SK-N-SH treated with all-trans-retinoic acid at 6 μM for 48 hours (cell line): Measurements from ENCODE around the gene RNF7.
A peak's percentile ranks its signal among the peaks of the same experiment; 100 is the strongest.
"Not testable (repeated sequence)": the region's sequence is repeated elsewhere in the genome, so short reads cannot be mapped to it uniquely, and the experiment has no call there.

ENCODE experiments used
- ATAC-seq: fragments of 200-7000 bp; cut with Tn5 transposase; 3 replicates; pipeline ENCODE4 v1.9.1; 2020; ENCODE audit warnings: mild to moderate bottlenecking, moderate library complexity
- ARNTL ChIP-seq: fragments of 450-650 bp; formaldehyde crosslinking; IDR thresholded peaks from 2 replicates; pipeline ENCODE4 v1.5.0; 2020; ENCODE audit warnings: low read depth, mild to moderate bottlenecking, moderate library complexity, borderline replicate concordance
- CREB5 ChIP-seq: fragments of 250-450 bp; sonication (Bioruptor Pico); IDR thresholded peaks from 2 replicates; pipeline ENCODE4 v1.5.1; 2020; ENCODE audit warnings: low read depth, mild to moderate bottlenecking, moderate library complexity
- CSDC2 ChIP-seq: fragments of 250-450 bp; sonication (Bioruptor Pico); IDR thresholded peaks from 2 replicates; pipeline ENCODE4 v1.5.0; 2020; ENCODE audit warnings: mild to moderate bottlenecking, moderate library complexity
- GLIS3 ChIP-seq: fragments of 250-450 bp; sonication (Bioruptor Pico); IDR thresholded peaks from 2 replicates; pipeline ENCODE4 v1.5.0; 2020; ENCODE audit warnings: mild to moderate bottlenecking, moderate library complexity
- OSR1 ChIP-seq: fragments of 250-450 bp; sonication (Bioruptor Pico); IDR thresholded peaks from 2 replicates; pipeline ENCODE4 v1.8.0; 2022; ENCODE audit warnings: moderate library complexity, mild to moderate bottlenecking, inconsistent platforms
- PATZ1 ChIP-seq: fragments of 250-450 bp; sonication (Bioruptor Pico); IDR thresholded peaks from 2 replicates; pipeline ENCODE4 v1.8.0; 2020; ENCODE audit warnings: mild to moderate bottlenecking, moderate library complexity, borderline replicate concordance
- POU6F1 ChIP-seq: fragments of 250-450 bp; sonication (Bioruptor Pico); IDR thresholded peaks from 2 replicates; pipeline ENCODE4 v1.8.0; 2021; ENCODE audit warnings: low read depth, mild to moderate bottlenecking, moderate library complexity, borderline replicate concordance
- PPARA ChIP-seq: fragments of 250-450 bp; sonication (Bioruptor Pico); IDR thresholded peaks from 2 replicates; pipeline ENCODE4 v1.5.0; 2020; ENCODE audit warnings: mild to moderate bottlenecking, borderline replicate concordance
- RARB ChIP-seq: fragments of 250-450 bp; sonication (Bioruptor Pico); IDR thresholded peaks from 2 replicates; pipeline ENCODE4 v1.8.0; 2021; ENCODE audit warnings: mild to moderate bottlenecking, moderate library complexity
- SNAI2 ChIP-seq: fragments of 250-450 bp; sonication (Bioruptor Pico); IDR thresholded peaks from 2 replicates; pipeline ENCODE4 v1.5.0; 2020; ENCODE audit warnings: mild to moderate bottlenecking, moderate library complexity
- TCF4 ChIP-seq: fragments of 250-450 bp; sonication (Bioruptor Pico); IDR thresholded peaks from 2 replicates; pipeline ENCODE4 v1.8.0; 2021; ENCODE audit warnings: mild to moderate bottlenecking, moderate library complexity, borderline replicate concordance
- TOX ChIP-seq: fragments of 250-450 bp; sonication (Bioruptor Pico); IDR thresholded peaks from 2 replicates; pipeline ENCODE4 v1.8.0; 2021; ENCODE audit warnings: mild to moderate bottlenecking, moderate library complexity, borderline replicate concordance
- ZC3H10 ChIP-seq: fragments of 250-450 bp; sonication (Bioruptor Pico); IDR thresholded peaks from 2 replicates; pipeline ENCODE4 v1.5.1; 2021; ENCODE audit warnings: mild to moderate bottlenecking, moderate library complexity
- ZFP3 ChIP-seq: fragments of 250-450 bp; sonication (Bioruptor Pico); IDR thresholded peaks from 2 replicates; pipeline ENCODE4 v1.5.0; 2020; ENCODE audit warnings: mild to moderate bottlenecking, moderate library complexity
- ZFP30 ChIP-seq: fragments of 450-650 bp; formaldehyde crosslinking; IDR thresholded peaks from 2 replicates; pipeline ENCODE4 v1.5.0; 2022; ENCODE audit warnings: mild to moderate bottlenecking, moderate library complexity
- ZNF70 ChIP-seq: fragments of 450-650 bp; formaldehyde crosslinking; IDR thresholded peaks from 2 replicates; pipeline ENCODE4 v1.5.0; 2020; ENCODE audit warnings: mild to moderate bottlenecking, moderate library complexity
- TF ChIP-seq, protein P1 (sequence below): fragments of 250-450 bp; sonication (Bioruptor Pico); IDR thresholded peaks from 2 replicates; pipeline ENCODE4 v1.5.1; 2021; ENCODE audit warnings: mild to moderate bottlenecking, moderate library complexity

RNF7 gene

DNA sequence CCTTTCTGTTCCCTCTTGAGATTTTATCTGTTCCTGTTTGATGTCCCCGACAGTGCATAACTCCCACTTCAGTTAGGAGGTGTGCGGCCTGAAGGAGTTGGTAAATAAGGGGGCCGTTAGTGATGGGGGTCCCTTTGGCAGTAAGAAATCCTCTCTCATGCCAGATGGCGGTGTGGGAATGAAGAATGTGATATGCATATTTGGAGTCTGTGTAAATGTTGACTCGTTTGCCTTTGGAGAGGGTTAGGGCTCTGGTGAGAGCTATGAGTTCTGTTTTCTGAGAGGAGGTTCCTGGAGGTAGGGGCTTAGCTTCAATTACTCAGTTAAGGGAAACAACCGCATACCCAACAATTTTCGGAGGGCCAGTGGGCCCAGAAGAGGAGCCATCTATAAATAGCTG, 38.8 kb upstream of the RNF7 start (continued):
- TF ChIP-seq PATZ1 (CRISPR knock-in tag) (no peak), ZC3H10 (CRISPR knock-in tag) (no peak), GLIS3 (no peak), ZNF70 (CRISPR knock-in tag) (no peak)

GRCh38 chr3:141699897-141700296, 38.2 kb upstream of the RNF7 start:
- TF ChIP-seq SNAI2 (CRISPR knock-in tag) (no peak), ZFP30 (CRISPR knock-in tag) (no peak), ZC3H10 (CRISPR knock-in tag) (no peak), ZNF70 (CRISPR knock-in tag) (no peak), CSDC2 (CRISPR knock-in tag) (no peak), POU6F1 (CRISPR knock-in tag) (no peak), ARNTL (CRISPR knock-in tag) (no peak), CREB5 (CRISPR knock-in tag) (no peak), PPARA (no peak), OSR1 (CRISPR knock-in tag) (no peak)
- TF ChIP-seq, protein P1, sequence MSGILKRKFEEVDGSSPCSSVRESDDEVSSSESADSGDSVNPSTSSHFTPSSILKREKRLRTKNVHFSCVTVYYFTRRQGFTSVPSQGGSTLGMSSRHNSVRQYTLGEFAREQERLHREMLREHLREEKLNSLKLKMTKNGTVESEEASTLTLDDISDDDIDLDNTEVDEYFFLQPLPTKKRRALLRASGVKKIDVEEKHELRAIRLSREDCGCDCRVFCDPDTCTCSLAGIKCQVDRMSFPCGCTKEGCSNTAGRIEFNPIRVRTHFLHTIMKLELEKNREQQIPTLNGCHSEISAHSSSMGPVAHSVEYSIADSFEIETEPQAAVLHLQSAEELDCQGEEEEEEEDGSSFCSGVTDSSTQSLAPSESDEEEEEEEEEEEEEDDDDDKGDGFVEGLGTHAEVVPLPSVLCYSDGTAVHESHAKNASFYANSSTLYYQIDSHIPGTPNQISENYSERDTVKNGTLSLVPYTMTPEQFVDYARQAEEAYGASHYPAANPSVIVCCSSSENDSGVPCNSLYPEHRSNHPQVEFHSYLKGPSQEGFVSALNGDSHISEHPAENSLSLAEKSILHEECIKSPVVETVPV (CRISPR knock-in tag), result no peak
- ATAC-seq, result no peak

- not testable (repeated sequence) for ATAC-seq
Observed at GRCh38 chr3:141703367-141703766, 34.7 kb upstream of the RNF7 start.

GRCh38 chr3:141707741-141708203, 30.3 kb upstream of the RNF7 start:
- ATAC-seq, result peak; percentile 66
- no peak for TF ChIP-seq ZFP3 (CRISPR knock-in tag)
- no peak for TF ChIP-seq ZNF70 (CRISPR knock-in tag)

DNA sequence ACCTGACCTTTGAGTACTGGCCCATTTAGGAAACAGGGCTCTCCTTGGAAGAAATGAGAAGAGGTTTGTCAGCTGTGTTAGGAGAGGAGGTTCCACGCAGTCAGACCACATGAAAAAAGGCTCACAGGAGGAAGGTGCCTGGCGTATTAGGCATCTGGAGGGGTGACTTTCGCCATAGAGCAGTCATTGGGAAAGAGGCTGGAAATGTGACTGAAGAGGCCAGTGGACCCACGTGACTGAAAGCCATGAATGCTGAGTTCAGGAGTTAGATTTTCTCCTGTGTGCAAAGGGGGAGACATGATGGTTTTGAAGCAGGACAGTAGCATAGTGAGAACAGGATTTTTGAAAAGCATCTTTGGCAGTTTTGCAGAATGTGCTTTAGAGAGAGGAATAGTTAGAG, 29.7 kb upstream of the RNF7 start:
- no peak for TF ChIP-seq PPARA
- no peak for TF ChIP-seq CSDC2 (CRISPR knock-in tag)
- TF ChIP-seq RARB (CRISPR knock-in tag), result no peak
- no peak for TF ChIP-seq TCF4 (CRISPR knock-in tag)
- no peak for TF ChIP-seq ZFP30 (CRISPR knock-in tag)
- no peak for TF ChIP-seq TOX (CRISPR knock-in tag)
- TF ChIP-seq ARNTL (CRISPR knock-in tag), result no peak
- TF ChIP-seq CREB5 (CRISPR knock-in tag), result no peak
- no peak for TF ChIP-seq ZFP3 (CRISPR knock-in tag)
- ATAC-seq, result no peak
